ENCODE measurements around the gene C1orf35.
"Not testable (repeated sequence)": the region's sequence is repeated elsewhere in the genome, so short reads cannot be mapped to it uniquely, and the experiment has no call there.

The C1orf35 gene

DNA sequence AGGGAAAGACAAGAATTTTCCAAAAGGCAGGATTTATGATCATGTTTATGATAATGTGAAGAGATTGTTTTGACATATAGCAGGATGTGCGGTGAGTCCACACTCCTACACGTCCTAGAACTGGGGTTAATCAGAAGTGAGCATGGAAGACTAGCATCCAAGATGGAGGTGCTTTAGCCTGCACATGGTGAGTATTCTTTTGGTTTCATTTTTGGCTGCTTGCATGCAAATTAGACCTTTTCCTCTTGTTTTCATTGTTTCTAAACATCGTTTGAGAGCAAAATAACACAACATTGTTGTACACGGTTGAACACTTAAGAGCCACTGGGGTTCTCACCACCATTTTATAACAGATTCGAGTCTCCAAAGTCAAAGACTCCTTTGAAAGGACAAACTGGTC, 22.1 kb upstream of the C1orf35 start:
- Mint-ChIP-seq H3K9me3 (no peaks in the 10 kb centered on the region), H3K4me3 (no peak overlapping the region), H3K27me3 (no peaks in the 10 kb centered on the region), H3K27ac (no peak overlapping the region), H3K36me3 (no peaks in the 10 kb centered on the region), H3K4me1 (peaks cover 4% of the 10 kb centered on the region)

DNA sequence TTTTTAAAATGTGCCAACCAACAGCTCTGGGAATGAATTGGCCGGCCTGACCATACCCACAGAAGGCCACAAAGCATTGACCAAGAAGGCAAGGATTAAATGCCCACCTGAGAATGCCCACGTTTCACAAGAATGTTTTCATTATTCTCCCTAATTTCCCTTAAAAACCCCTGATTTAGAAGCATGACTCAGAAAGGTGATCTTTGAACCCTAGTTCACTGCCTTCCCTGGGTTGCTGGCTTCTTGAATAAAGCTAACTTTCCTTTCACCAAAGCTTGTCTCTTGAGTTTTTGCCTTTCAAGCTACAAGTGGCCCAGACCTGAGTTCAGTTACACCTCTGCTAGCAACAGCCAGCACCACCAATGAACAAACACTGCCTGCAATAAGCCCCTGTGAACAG, 20.4 kb upstream of the C1orf35 start:
- Mint-ChIP-seq H3K36me3 (no peaks in the 10 kb centered on the region), H3K4me3 (no peak overlapping the region), H3K27ac (no peak overlapping the region), H3K27me3 (no peaks in the 10 kb centered on the region), H3K9me3 (no peaks in the 10 kb centered on the region), H3K4me1 (peaks cover 4% of the 10 kb centered on the region)

DNA sequence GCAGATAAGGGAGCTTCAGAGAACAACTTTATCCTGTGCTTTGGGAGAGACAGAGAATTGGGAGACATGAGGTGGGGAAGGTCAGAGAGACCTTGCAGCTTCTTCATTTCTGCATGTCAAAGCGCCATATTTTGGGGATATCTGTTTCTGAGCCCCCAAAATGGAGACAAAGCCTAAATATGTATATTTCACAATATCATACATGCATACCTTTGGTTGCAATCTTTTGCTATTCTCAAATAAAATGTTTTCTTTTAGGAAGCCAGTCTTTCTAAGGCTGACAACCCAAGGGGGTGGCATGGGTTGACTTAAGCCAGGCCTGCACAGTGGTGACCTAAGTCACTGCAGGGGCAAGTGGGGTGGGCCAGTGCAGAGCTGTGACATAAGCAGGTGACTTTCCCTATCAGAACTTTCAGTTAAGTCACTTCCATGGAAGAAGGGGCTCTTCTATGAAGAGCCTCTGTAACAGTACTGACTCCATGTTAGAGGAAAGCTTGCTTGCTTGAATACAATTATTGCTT, 19.9 kb upstream of the C1orf35 start:
- Mint-ChIP-seq H3K27ac (no peak overlapping the region), H3K36me3 (no peaks in the 10 kb centered on the region), H3K4me3 (no peak overlapping the region), H3K9me3 (no peaks in the 10 kb centered on the region), H3K27me3 (no peaks in the 10 kb centered on the region), H3K4me1 (peaks cover 4% of the 10 kb centered on the region)

GRCh38 chr1:228120857-228121489, 17.8 kb upstream of the C1orf35 start:
- Mint-ChIP-seq H3K4me3 (peak overlapping the region; percentile 40), H3K4me1 (peaks cover 4% of the 10 kb centered on the region), H3K36me3 (no peaks in the 10 kb centered on the region), H3K27me3 (no peaks in the 10 kb centered on the region), H3K27ac (no peak overlapping the region), H3K9me3 (no peaks in the 10 kb centered on the region)

- H3K27ac Mint-ChIP-seq: no peak overlapping the region
- H3K27me3 Mint-ChIP-seq: no peaks in the 10 kb centered on the region
- peaks cover 4% of the 10 kb centered on the region for H3K4me1 Mint-ChIP-seq
- no peaks in the 10 kb centered on the region for H3K9me3 Mint-ChIP-seq
- H3K36me3 Mint-ChIP-seq: no peaks in the 10 kb centered on the region
- H3K4me3 Mint-ChIP-seq: no peak overlapping the region
These were observed 17.2 kb upstream of the C1orf35 start for GRCh38 chr1:228120351-228120750.

DNA sequence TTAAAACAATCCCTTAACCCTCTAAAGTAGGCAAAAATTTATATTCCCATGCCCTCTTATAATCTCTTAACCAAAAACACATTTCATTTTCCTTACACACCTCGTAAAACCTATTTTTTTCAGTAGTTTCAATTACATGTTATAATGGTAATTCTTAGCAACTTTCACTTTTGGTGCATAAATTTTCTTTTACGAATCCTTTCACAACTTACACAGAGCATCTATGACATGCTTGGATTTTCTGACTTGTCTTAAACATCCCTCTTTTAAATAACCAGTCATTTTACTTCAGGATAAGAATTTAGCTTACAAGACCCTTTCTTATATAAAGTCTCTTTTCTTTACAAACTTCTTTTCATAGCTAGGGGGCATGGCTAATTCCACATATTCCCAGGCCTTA, 14.9 kb upstream of the C1orf35 start:
- Mint-ChIP-seq H3K27ac (no peak overlapping the region), H3K9me3 (no peaks in the 10 kb centered on the region), H3K4me1 (peaks cover 4% of the 10 kb centered on the region), H3K36me3 (no peaks in the 10 kb centered on the region), H3K4me3 (no peak overlapping the region), H3K27me3 (no peaks in the 10 kb centered on the region)

GRCh38 chr1:228117335-228117734, 14.2 kb upstream of the C1orf35 start:
- peaks cover 4% of the 10 kb centered on the region for H3K4me1 Mint-ChIP-seq
- H3K27ac Mint-ChIP-seq: no peak overlapping the region
- H3K36me3 Mint-ChIP-seq: no peaks in the 10 kb centered on the region
- H3K9me3 Mint-ChIP-seq: no peaks in the 10 kb centered on the region
- no peak overlapping the region for H3K4me3 Mint-ChIP-seq
- no peaks in the 10 kb centered on the region for H3K27me3 Mint-ChIP-seq

DNA sequence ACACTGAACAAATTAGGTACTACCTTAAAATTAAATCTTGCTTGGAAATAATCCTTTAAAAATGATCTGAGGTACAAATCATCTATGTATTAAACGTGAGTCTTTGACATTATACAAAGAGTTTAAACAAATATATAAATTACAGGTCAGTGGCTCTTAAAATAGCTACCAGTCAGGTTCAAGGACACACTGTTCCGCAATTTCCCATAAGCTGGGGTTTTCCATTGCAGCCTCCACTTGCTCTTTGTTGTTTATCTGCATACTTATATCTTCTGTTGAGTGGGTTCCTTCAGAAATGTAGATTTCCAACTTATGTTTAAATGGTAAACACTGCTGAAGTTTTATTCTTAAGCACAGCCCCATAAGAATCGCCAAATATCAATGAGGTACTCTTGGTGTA, 11.7 kb upstream of the C1orf35 start:
- Mint-ChIP-seq H3K4me3 (no peak overlapping the region), H3K4me1 (peaks cover 5% of the 10 kb centered on the region), H3K36me3 (no peaks in the 10 kb centered on the region), H3K27me3 (no peaks in the 10 kb centered on the region), H3K9me3 (no peaks in the 10 kb centered on the region), H3K27ac (no peak overlapping the region)

DNA sequence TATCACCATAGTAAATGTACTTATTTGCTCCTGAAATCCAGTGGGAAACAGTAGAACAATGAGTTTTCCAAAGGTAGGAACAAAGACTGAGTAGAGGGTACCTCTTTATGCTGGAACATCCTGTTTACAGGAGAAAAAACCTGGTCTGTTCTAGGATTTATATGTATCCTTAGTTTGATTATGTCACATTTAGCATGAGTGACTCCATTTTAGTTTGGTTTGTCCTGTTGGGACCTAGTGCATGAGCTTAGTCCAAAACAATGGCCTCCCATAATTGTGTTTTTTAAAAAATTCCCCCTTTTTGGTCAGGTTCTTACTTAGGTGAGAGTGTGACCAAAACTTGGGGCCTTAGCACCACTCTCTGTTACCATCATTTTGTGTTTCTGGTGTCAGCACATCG, 9.5 kb upstream of the C1orf35 start:
- H3K36me3 Mint-ChIP-seq: no peaks in the 10 kb centered on the region
- no peak overlapping the region for H3K27ac Mint-ChIP-seq
- H3K4me3 Mint-ChIP-seq: no peak overlapping the region
- H3K4me1 Mint-ChIP-seq: peaks cover 22% of the 10 kb centered on the region
- no peaks in the 10 kb centered on the region for H3K9me3 Mint-ChIP-seq
- H3K27me3 Mint-ChIP-seq: no peaks in the 10 kb centered on the region

- Mint-ChIP-seq H3K27me3 (no peaks in the 10 kb centered on the region), H3K27ac (no peak overlapping the region), H3K4me3 (no peak overlapping the region), H3K9me3 (no peaks in the 10 kb centered on the region), H3K36me3 (no peaks in the 10 kb centered on the region), H3K4me1 (peaks cover 25% of the 10 kb centered on the region)
These were observed 9.0 kb upstream of the C1orf35 start for GRCh38 chr1:228112167-228112566.

- H3K4me3 Mint-ChIP-seq, H3K9me3 Mint-ChIP-seq, H3K36me3 Mint-ChIP-seq, H3K27ac Mint-ChIP-seq, H3K27me3 Mint-ChIP-seq: not testable (repeated sequence)
- H3K4me1 Mint-ChIP-seq: peaks cover 25% of the 10 kb centered on the region
These were observed 8.2 kb upstream of the C1orf35 start for GRCh38 chr1:228111315-228111714.

DNA sequence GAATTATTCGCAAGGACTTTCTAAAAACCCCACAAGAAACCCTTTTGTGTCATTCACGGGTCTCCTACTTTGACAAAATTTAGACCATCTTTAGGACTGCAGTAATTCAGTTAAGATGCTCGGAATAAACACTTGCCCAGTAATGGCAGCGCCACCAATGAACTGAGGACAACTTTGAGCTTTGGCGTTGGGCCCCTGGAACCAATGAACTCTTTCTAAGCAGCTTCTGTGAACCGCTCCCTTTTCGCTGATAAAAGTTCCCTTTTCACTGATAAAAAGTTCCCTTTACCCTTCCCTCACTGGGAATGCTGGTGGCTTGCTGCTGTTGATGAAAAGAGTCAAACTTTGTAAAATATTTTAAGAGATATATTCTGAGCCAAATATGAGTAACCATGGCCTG, 7.4 kb upstream of the C1orf35 start:
- H3K4me3 Mint-ChIP-seq: no peak overlapping the region
- H3K4me1 Mint-ChIP-seq: peaks cover 25% of the 10 kb centered on the region
- H3K9me3 Mint-ChIP-seq: no peaks in the 10 kb centered on the region
- no peaks in the 10 kb centered on the region for H3K27me3 Mint-ChIP-seq
- no peak overlapping the region for H3K27ac Mint-ChIP-seq
- no peaks in the 10 kb centered on the region for H3K36me3 Mint-ChIP-seq

- Mint-ChIP-seq H3K4me3 (peak overlapping the region; percentile 93), H3K27ac (peak overlapping the region; percentile 94), H3K27me3 (no peaks in the 10 kb centered on the region), H3K36me3 (no peaks in the 10 kb centered on the region), H3K9me3 (no peaks in the 10 kb centered on the region), H3K4me1 (peaks cover 25% of the 10 kb centered on the region)
These were observed 6.9 kb upstream of the C1orf35 start for GRCh38 chr1:228109962-228110488.

GRCh38 chr1:228109073-228109961, 6.2 kb upstream of the C1orf35 start, which contains the start of gene MRPL55:
Gene MRPL55 (minus strand): TSS chr1:228109299. CDS start chr1:228108260, 1,039 bp downstream.
- no peaks in the 10 kb centered on the region for H3K9me3 Mint-ChIP-seq
- H3K36me3 Mint-ChIP-seq: no peaks in the 10 kb centered on the region
- no peaks in the 10 kb centered on the region for H3K27me3 Mint-ChIP-seq
- peak within 1 kb of the TSS; percentile 94 for H3K27ac Mint-ChIP-seq
- H3K4me1 Mint-ChIP-seq: peaks cover 29% of the 10 kb centered on the region
- H3K4me3 Mint-ChIP-seq: peak within 1 kb of the TSS; percentile 93

DNA sequence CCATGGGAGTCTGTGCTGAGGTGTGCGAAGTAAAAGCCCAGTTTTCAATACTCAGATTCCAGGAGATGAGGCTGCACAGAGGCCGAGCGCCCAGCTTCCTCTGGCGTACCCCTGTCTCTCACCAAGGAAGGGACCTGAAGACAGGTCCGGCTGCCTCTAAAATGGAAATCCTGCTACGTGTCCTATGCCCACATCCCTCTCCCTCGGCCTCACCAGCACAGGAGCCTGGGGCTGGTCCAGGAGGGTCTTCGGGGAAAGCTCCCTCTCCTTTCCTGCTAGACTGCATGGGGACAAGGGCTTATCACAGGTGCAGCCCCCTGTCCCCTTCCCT, 5.6 kb upstream of the C1orf35 start:
- H3K4me1 Mint-ChIP-seq: peaks cover 31% of the 10 kb centered on the region
- H3K27ac Mint-ChIP-seq: peak overlapping the region; percentile 94
- no peaks in the 10 kb centered on the region for H3K27me3 Mint-ChIP-seq
- H3K9me3 Mint-ChIP-seq: no peaks in the 10 kb centered on the region
- H3K36me3 Mint-ChIP-seq: no peaks in the 10 kb centered on the region
- H3K4me3 Mint-ChIP-seq: peak overlapping the region; percentile 93

DNA sequence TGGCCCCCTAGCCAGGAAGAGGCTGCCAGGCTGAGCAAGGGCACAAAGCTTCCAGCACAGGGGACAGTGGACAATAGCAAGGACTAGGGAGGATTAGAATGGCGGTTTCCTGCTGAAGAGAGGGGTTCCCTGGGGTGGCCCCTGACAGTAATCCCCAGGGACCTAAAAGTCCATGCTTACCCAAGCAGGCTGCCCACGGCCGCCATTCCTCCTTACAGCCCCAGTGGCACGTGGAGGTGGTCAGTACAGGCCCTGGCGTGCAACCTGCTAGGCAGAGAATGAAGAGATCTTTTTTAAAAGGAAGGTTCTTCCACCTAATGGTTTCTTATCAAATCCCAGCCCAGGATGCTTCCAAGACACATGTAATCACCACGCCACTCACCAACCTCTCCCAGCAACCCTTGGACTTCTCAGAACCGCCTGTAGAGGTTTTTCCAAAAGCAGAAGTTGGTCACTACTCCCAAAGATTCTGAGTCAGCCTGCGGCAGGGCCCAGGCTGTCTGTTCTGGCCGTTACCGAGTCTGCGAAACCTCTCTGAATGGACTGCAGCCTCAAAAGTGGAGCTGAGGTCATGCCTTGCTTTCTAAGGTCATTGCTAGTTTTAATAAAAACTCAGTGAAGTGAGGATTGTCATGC, 5.0 kb upstream of the C1orf35 start:
- Mint-ChIP-seq H3K27me3 (no peaks in the 10 kb centered on the region), H3K4me1 (peaks cover 36% of the 10 kb centered on the region), H3K36me3 (no peaks in the 10 kb centered on the region), H3K9me3 (no peaks in the 10 kb centered on the region), H3K27ac (peak overlapping the region; percentile 94), H3K4me3 (peak overlapping the region; percentile 93)

All from activated naive CD4-positive, alpha-beta T cell treated with anti-CD3 and anti-CD28 coated beads, Interleukin-2, amount 50 U/mL, for 24 hours (primary cell).